Hepatic stellate cell (primary cell): ENCODE data around the gene IFNA14.
"Not testable (repeated sequence)": the region's sequence is repeated elsewhere in the genome, so short reads cannot be mapped to it uniquely, and the experiment has no call there.

ENCODE experiments used
- DNase-seq: peaks from one replicate; pipeline ENCODE4 v3.0.0; 2011; ENCODE audit warnings: low spot score

Gene IFNA14

DNA sequence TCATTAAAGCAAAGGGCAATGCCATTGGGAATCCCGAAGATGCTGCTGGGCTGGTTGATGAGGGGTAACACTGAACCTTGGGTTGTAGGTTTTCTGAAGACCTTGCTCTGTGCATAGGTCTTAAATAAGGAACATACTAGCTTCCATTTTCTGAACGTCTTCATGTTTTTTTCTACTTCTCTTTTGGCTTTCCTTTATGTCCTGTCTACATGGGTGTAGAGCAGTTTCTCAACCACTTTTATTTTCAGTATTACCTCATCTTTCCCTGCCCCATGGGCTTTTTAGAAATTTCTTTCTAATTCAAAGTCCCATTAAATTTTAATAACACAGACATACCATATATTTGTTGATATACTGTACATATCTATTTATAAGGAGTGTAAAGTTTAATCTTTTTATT, at the start of gene IFNA14:
Gene IFNA14, minus strand, starts transcription at position 95 of the 400 bp plus-strand sequence. Its CDS starts 70 bp downstream, at position 25.
- no peak for DNase-seq

DNA sequence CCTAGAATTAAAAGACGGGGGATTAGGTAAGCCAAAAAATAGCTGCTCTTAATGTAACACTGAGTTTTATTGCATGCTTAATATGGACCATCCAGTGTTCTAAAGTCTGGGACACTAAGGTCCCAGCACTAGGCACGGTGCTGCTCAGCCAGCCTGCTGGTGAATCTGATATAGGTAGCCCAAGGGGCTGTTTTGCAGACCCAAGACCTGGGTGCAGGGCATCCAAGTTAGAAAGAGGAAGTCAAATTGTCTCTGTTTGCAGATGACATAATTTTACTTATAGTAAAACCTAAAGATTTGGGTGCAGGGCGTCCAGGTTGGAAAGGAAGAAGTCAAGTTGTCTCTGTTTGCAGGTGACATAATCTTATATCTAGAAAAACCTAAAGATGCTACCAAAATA, 47.5 kb upstream of the IFNA14 start:
- DNase-seq = no peak

DNA sequence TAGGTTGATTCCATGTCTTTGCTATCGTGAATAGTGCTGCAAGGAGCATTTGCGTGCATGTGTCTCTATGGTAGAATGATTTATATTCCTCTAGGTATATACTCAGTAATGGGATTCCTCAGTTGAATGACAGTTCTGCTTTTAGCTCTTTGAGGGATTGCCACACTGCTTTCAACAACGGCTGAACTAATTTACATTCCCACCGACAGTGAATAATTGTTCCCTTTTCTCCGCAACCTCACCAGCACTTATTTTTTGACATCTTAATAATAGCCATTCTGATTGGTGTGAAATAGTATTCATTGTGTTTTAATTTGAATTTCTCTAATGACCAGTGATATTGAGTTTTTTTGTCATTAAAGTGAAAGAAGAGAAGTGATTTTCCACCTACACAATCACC, 46.9 kb upstream of the IFNA14 start:
- DNase-seq = no peak

GRCh38 chr9:21286099-21286498, 46.3 kb upstream of the IFNA14 start:
- no peak for DNase-seq

DNA sequence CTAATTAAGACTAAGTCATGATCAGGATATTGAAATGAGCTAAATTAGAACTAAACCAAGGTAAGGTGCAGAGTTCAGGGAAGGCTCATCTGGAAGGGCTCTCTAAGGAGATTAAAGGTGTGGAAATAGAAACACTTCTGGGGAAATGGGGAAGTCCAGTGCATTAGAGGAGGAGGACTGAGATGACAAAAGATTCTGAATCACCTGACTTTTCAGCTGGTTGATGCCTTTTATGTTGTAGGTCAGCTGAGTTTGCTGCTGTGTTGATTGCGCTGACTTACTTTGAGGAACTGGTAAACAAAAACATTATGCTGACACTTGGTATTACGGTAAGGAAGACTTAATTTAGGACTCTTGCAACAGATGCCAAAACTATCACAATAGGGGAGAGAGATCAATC, 41.5 kb upstream of the IFNA14 start:
- DNase-seq = no peak

- no peak for DNase-seq
These were observed 28.5 kb upstream of the IFNA14 start for GRCh38 chr9:21268347-21268657.

- DNase-seq = no peak
These were observed 27.9 kb upstream of the IFNA14 start for GRCh38 chr9:21267485-21268346.

DNA sequence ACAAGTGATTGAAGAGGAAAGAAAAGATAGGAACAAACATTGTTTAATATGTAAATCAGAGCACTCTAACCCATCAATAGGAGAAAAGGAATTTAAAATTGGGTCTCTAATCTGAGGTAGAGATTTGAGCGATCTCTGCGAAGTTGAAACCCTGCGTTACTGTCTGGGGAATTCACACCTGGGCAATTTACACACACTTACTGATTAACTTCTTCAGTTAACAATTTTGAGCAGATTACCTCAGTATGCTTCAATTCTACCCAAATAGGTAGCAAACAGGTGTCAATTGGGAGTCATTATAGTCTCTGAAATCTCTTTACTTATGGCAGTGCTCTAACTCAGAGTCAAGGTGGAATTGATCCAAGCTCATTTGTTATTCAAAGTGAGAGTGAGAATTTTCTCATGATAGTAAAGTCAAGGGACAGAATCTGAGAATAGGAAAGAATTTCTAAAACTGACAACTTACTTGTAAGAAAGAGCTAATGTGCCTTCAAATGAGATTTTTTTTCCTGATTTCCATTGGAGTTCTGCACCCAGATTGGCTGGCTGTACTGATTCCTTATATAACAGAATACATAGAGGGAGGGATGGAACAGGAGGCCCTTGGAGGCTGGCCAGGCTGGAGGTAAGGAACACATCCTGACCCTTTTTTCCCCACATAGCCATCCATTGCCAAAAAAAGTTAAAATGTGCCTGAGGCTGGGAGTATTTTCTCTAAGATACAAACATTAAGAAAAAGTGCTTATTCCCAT, 27.1 kb upstream of the IFNA14 start:
- DNase-seq = no peak

GRCh38 chr9:21265421-21266189, 25.8 kb upstream of the IFNA14 start:
- no peak for DNase-seq

- DNase-seq = no peak
These were observed 15.9 kb upstream of the IFNA14 start for GRCh38 chr9:21255538-21256212.

- peak; percentile 8 for DNase-seq
These were observed 13.1 kb upstream of the IFNA14 start for GRCh38 chr9:21252721-21253547.

- no peak for DNase-seq
These were observed 11.8 kb upstream of the IFNA14 start for GRCh38 chr9:21251638-21252037.

GRCh38 chr9:21251190-21251589, 11.4 kb upstream of the IFNA14 start:
- no peak for DNase-seq

DNA sequence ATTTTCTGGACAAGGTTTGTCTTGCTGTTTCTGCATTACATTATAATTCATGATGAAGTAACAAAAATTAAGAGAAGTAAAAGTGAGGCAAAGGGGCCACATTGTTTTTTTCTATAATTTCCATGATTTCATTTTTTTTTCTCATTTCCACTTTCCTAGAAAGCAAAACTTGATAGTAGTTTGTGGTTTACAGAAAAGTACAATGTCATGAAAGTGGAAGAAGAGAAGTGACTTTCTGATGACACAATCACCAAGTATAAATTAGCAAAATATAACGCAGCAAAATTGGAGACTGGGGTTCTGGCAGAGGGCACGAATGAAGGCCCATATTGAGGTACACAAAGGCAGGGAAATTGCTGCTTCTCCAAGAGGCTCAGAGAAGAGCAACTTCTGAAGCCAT, 5.0 kb upstream of the IFNA14 start:
- DNase-seq = no peak

DNA sequence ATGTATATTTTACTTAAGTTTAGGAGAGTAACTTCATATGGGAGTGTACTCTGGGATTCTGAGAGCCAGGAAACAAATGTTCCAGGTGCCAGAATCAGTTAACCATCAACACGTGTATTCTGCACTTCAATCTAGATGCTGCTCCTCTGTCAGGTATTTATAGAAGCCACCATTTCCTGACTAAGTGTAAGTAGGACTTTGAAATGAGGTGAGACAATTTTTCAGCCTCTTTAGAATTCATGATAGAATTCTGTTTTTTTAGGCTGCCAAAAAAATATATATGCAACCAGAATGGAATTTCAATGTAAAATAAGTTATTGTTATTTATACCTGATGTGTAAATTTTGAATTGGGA, 3.5 kb downstream of the IFNA14 start:
- not testable (repeated sequence) for DNase-seq

- peak; percentile 5 for DNase-seq
These were observed 4.1 kb downstream of the IFNA14 start for GRCh38 chr9:21235468-21236359.

- no peak for DNase-seq
These were observed 5.6 kb downstream of the IFNA14 start for GRCh38 chr9:21234153-21234687.

- no peak for DNase-seq
These were observed 6.5 kb downstream of the IFNA14 start for GRCh38 chr9:21233258-21233657.

- DNase-seq = no peak
These were observed 11.7 kb downstream of the IFNA14 start, which contains the start of gene IFNA17 for GRCh38 chr9:21228122-21228521. Gene IFNA17, minus strand, starts transcription at chr9:21228222. Its CDS starts 49 bp downstream, at chr9:21228173.

DNA sequence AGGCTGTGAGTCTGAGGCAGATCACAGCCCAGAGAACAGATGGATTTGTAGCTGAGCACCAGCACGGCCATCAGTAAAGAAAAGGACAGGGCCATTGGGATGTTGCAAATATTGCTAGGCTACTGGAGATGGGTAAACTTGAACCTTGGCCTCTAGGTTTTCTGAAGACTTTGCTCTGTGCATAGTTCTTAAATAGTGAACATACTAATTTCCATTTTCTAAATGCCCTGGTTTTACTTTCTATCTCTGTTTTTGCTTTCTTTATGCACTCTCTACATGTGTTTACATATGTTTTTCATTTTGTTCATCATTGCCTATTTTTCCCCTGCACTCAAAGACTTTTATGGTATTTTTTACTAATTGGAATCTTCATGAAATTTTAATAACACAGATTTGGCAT, 22.6 kb downstream of the IFNA14 start, which contains the start of gene IFNA16:
Gene IFNA16, minus strand, starts transcription at position 101 of the 400 bp plus-strand sequence. Its CDS starts 6 bp downstream, at position 95.
- not testable (repeated sequence) for DNase-seq
